H1 (cell line): ENCODE data around the gene NFX1. TPM values are rescaled to one million over a fixed set of nuclear protein-coding genes. Genes with fewer than 3 reads are reported as not detected.

Source experiments
- CEBPB ChIP-seq: IDR thresholded peaks from 2 replicates; pipeline ENCODE4 v1.6.1; 2012; ENCODE audit warnings: low read depth, low read length
- CHD1 ChIP-seq: IDR thresholded peaks from 2 replicates; pipeline ENCODE4 v1.6.1; 2012; ENCODE audit warnings: low read depth, low read length, improper control_type of control experiment
- CHD2 ChIP-seq: IDR thresholded peaks from 2 replicates; pipeline ENCODE4 v1.6.1; 2012; ENCODE audit warnings: low read length, improper control_type of control experiment
- E2F6 ChIP-seq: IDR thresholded peaks from 2 replicates; pipeline ENCODE4 v1.6.1; 2012; ENCODE audit warnings: inconsistent platforms
- HDAC2 ChIP-seq, 2 experiments: fragments of 300-600 bp in 1 of 2; sonication (generic) in 1 of 2; IDR thresholded peaks; 2 replicates each; pipeline ENCODE4 v1.6.1; 2011 to 2012; ENCODE audit warnings: low read depth in 2 of 2, low read length in 2 of 2, mild to moderate bottlenecking in 2 of 2, moderate library complexity in 2 of 2, borderline replicate concordance in 1 of 2, inconsistent platforms in 1 of 2
- RXRA ChIP-seq: IDR thresholded peaks from 2 replicates; pipeline ENCODE4 v1.6.1; 2011; ENCODE audit warnings: low read depth, mild to moderate bottlenecking, low read length, moderate library complexity; ENCODE audit not compliant: insufficient read depth
- SRF ChIP-seq: IDR thresholded peaks from 2 replicates; pipeline ENCODE4 v1.6.1; 2011; ENCODE audit warnings: mild to moderate bottlenecking, low read depth, low read length, moderate library complexity
- polyA plus RNA-seq, 7 experiments: library from polyadenylated mRNA; depleted of rRNA in 3 of 7; stranded (reverse) in 5 of 7; unstranded in 2 of 7; fragments of >200 nt in 5 of 7; fragments of 200-250 nt in 2 of 7; gene quantifications; 1 replicate in 5 of 7; 2 replicates in 1 of 7; 4 replicates in 1 of 7; pipeline versions ENCODE4 v1.2.1 to v1.2.3, GENCODE V29; 2011 to 2013; ENCODE audit warnings: missing spikeins in 2 of 7, mixed read lengths in 2 of 7
- total RNA-seq: library from RNA; stranded (reverse); fragmentation: NEBNext Ultra II Directional; extraction: Animal tissue kit (Norgen Biotek cat#: 25700); gene quantifications from 2 replicates; pipeline ENCODE4 v1.2.1, GENCODE V29; 2021

NFX1 gene
- total and polyA plus RNA-seq, 2 of the 8 experiments (the other 6 are each of a cell fraction or from before 2014, with no cell fraction given) = 19.4 to 28.4 TPM

GRCh38 chr9:33300546-33300945 lies 10.2 kb downstream of the NFX1 start (continued):
- TF ChIP-seq E2F6 (no peak), CEBPB (no peak), CHD2 (no peak), RXRA (no peak), CHD1 (no peak), SRF (no peak), HDAC2 (IDR thresholded peaks at IDR 0.05; ENCODE audit: borderline replicate concordance in 1 of 2, low read depth in 2 of 2, low read length in 2 of 2) (no peak)
